HEK293 (cell line): ENCODE results near the gene TMEM158.

Experiments used
- CTCF ChIA-PET: fragments of 350-600 bp; formaldehyde crosslinking; extraction: SDS; loops from one replicate; lab custom pipeline; 2021; ENCODE audit warnings: antibody characterized with exemption; lab: Yijun Ruan, JAX
- POLR2A ChIA-PET: fragments of 300-600 bp; formaldehyde crosslinking; extraction: SDS; loops from one replicate; lab custom pipeline; 2020; ENCODE audit warnings: antibody characterized with exemption, inconsistent platforms; lab: Yijun Ruan, JAX
- H3K27ac ChIP-seq: fragments of 200-500 bp; sonication (Bioruptor generic); 2 replicates; pipeline ENCODE4 v1.5.1; 2014; ENCODE audit warnings: low read depth, low read length, control low read depth, inconsistent platforms; ENCODE audit errors: extremely low read depth
- H3K36me3 ChIP-seq, 2 experiments: fragments of 200-500 bp in 1 of 2; sonication (Bioruptor generic) in 1 of 2; 1 replicate in 1 of 2; 2 replicates in 1 of 2; pipeline ENCODE4 v1.5.1; 2014 to 2017; ENCODE audit warnings: inconsistent platforms in 2 of 2, low read length in 2 of 2; ENCODE audit not compliant: control insufficient read depth in 2 of 2, insufficient read depth in 1 of 2
- H3K4me1 ChIP-seq: fragments of 200-500 bp; sonication (Bioruptor generic); 2 replicates; pipeline ENCODE4 v1.5.1; 2014; ENCODE audit warnings: mild to moderate bottlenecking, low read length, inconsistent platforms; ENCODE audit not compliant: control insufficient read depth, insufficient read depth
- H3K4me3 ChIP-seq: 2 replicates; pipeline ENCODE4 v1.5.1; 2011; ENCODE audit warnings: low read depth, mild to moderate bottlenecking, control low read depth, low read length, moderate library complexity
- H3K9me3 ChIP-seq: fragments of 200-500 bp; sonication (Bioruptor generic); 2 replicates; pipeline ENCODE4 v1.5.1; 2014; ENCODE audit warnings: low read depth, low read length, inconsistent platforms; ENCODE audit not compliant: control insufficient read depth, insufficient read depth
- FEZF1 ChIP-seq: fragments of 450-650 bp; formaldehyde crosslinking; IDR thresholded peaks from 2 replicates; pipeline ENCODE4 v1.5.1; 2016; ENCODE audit warnings: missing biosample characterization, missing genetic modification characterization
- GLIS1 ChIP-seq: fragments of 450-650 bp; formaldehyde crosslinking; IDR thresholded peaks from 2 replicates; pipeline ENCODE4 v1.5.1; 2016; ENCODE audit warnings: missing biosample characterization, missing genetic modification characterization
- KLF10 ChIP-seq: fragments of 450-650 bp; IDR thresholded peaks from 2 replicates; pipeline ENCODE4 v1.5.1; 2018; ENCODE audit warnings: missing biosample characterization, mild to moderate bottlenecking, missing genetic modification characterization
- ZBTB20 ChIP-seq: fragments of 450-650 bp; formaldehyde crosslinking; IDR thresholded peaks from 2 replicates; pipeline ENCODE4 v1.5.1; 2016; ENCODE audit warnings: missing biosample characterization, missing genetic modification characterization
- ZNF202 ChIP-seq: fragments of 450-650 bp; formaldehyde crosslinking; IDR thresholded peaks from 2 replicates; pipeline ENCODE4 v1.5.1; 2016; ENCODE audit warnings: missing biosample characterization, missing genetic modification characterization, borderline replicate concordance
- ZNF335 ChIP-seq: fragments of 450-650 bp; formaldehyde crosslinking; conservative IDR thresholded peaks from 2 replicates; pipeline ENCODE4 v1.5.1; 2016; ENCODE audit warnings: missing biosample characterization, missing genetic modification characterization
- ZNF341 ChIP-seq: fragments of 450-650 bp; formaldehyde crosslinking; IDR thresholded peaks from 2 replicates; pipeline ENCODE4; 2016; ENCODE audit warnings: low read depth, missing biosample characterization, missing genetic modification characterization
- ZNF48 ChIP-seq: fragments of 450-650 bp; formaldehyde crosslinking; IDR thresholded peaks from 2 replicates; pipeline ENCODE4 v1.5.1; 2016; ENCODE audit warnings: missing biosample characterization, missing genetic modification characterization
- ZNF488 ChIP-seq: fragments of 450-650 bp; formaldehyde crosslinking; IDR thresholded peaks from 2 replicates; pipeline ENCODE4 v1.5.1; 2016; ENCODE audit warnings: missing biosample characterization, missing genetic modification characterization
- ZNF629 ChIP-seq: fragments of 450-650 bp; formaldehyde crosslinking; IDR thresholded peaks from 2 replicates; pipeline ENCODE4 v1.5.1; 2017; ENCODE audit warnings: missing biosample characterization, missing genetic modification characterization
- ZNF639 ChIP-seq: fragments of 450-650 bp; formaldehyde crosslinking; IDR thresholded peaks from 2 replicates; pipeline ENCODE4 v1.5.1; 2016; ENCODE audit warnings: missing biosample characterization, missing genetic modification characterization
- ZNF701 ChIP-seq: fragments of 450-650 bp; formaldehyde crosslinking; IDR thresholded peaks from 2 replicates; pipeline ENCODE4 v1.5.1; 2016; ENCODE audit warnings: missing biosample characterization, missing genetic modification characterization
- ZSCAN18 ChIP-seq: fragments of 450-650 bp; formaldehyde crosslinking; IDR thresholded peaks from 2 replicates; pipeline ENCODE4 v1.5.1; 2016; ENCODE audit warnings: missing biosample characterization, missing genetic modification characterization
- TF ChIP-seq, protein P1 (sequence below): fragments of 450-650 bp; IDR thresholded peaks from 2 replicates; pipeline ENCODE4 v1.5.1; 2018; ENCODE audit warnings: missing biosample characterization, missing genetic modification characterization
- TF ChIP-seq, protein P2 (sequence below): fragments of 450-650 bp; formaldehyde crosslinking; IDR thresholded peaks from 2 replicates; pipeline ENCODE4 v1.5.1; 2017; ENCODE audit warnings: missing biosample characterization, missing genetic modification characterization
- TF ChIP-seq, protein P3 (sequence below): fragments of 450-650 bp; formaldehyde crosslinking; conservative IDR thresholded peaks from 2 replicates; pipeline ENCODE4 v1.5.1; 2016; ENCODE audit warnings: low read depth, missing biosample characterization, missing genetic modification characterization
- TF ChIP-seq, protein P4 (sequence below): fragments of 450-650 bp; formaldehyde crosslinking; IDR thresholded peaks from 2 replicates; pipeline ENCODE4 v1.5.1; 2016; ENCODE audit warnings: missing biosample characterization, missing genetic modification characterization
- TF ChIP-seq, protein P5 (sequence below): fragments of 450-650 bp; IDR thresholded peaks from 2 replicates; pipeline ENCODE4 v1.5.1; 2018; ENCODE audit warnings: missing biosample characterization, mild to moderate bottlenecking, missing genetic modification characterization
- TF ChIP-seq, protein P6 (sequence below): IDR thresholded peaks from 2 replicates; pipeline ENCODE4 v1.6.1; 2011; ENCODE audit warnings: mild to moderate bottlenecking, low read depth, low read length, borderline replicate concordance

The TMEM158 gene

GRCh38 chr3:45178183-45179023, 47.7 kb downstream of the TMEM158 start:
- ChIA-PET POLR2A (interaction anchor here (0.6 kb wide), 3 partner anchors 15 to 547 kb away, joined by 3 to 4 read pairs (median 3); no protein-coding TSS in a partner anchor), CTCF (interaction anchor here (0.7 to 1.3 kb wide), 2 partner anchors 9 to 32 kb away, joined by 3 read pairs; no protein-coding TSS in a partner anchor)
- no peak overlapping the region; the same call in 1 of the 2 replicates for H3K27ac ChIP-seq
- TF ChIP-seq, protein P1, sequence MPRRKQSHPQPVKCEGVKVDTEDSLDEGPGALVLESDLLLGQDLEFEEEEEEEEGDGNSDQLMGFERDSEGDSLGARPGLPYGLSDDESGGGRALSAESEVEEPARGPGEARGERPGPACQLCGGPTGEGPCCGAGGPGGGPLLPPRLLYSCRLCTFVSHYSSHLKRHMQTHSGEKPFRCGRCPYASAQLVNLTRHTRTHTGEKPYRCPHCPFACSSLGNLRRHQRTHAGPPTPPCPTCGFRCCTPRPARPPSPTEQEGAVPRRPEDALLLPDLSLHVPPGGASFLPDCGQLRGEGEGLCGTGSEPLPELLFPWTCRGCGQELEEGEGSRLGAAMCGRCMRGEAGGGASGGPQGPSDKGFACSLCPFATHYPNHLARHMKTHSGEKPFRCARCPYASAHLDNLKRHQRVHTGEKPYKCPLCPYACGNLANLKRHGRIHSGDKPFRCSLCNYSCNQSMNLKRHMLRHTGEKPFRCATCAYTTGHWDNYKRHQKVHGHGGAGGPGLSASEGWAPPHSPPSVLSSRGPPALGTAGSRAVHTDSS (tag by site-specific recombination), result no peak
- TF ChIP-seq ZNF701 (tag by site-specific recombination), result no peak
- peak; percentile 43; the same call in 1 of the 2 replicates for TF ChIP-seq FEZF1 (tag by site-specific recombination)
- TF ChIP-seq, protein P2, sequence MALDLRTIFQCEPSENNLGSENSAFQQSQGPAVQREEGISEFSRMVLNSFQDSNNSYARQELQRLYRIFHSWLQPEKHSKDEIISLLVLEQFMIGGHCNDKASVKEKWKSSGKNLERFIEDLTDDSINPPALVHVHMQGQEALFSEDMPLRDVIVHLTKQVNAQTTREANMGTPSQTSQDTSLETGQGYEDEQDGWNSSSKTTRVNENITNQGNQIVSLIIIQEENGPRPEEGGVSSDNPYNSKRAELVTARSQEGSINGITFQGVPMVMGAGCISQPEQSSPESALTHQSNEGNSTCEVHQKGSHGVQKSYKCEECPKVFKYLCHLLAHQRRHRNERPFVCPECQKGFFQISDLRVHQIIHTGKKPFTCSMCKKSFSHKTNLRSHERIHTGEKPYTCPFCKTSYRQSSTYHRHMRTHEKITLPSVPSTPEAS (tag by site-specific recombination), result no peak
- no peak for TF ChIP-seq ZNF48
- TF ChIP-seq, protein P3, sequence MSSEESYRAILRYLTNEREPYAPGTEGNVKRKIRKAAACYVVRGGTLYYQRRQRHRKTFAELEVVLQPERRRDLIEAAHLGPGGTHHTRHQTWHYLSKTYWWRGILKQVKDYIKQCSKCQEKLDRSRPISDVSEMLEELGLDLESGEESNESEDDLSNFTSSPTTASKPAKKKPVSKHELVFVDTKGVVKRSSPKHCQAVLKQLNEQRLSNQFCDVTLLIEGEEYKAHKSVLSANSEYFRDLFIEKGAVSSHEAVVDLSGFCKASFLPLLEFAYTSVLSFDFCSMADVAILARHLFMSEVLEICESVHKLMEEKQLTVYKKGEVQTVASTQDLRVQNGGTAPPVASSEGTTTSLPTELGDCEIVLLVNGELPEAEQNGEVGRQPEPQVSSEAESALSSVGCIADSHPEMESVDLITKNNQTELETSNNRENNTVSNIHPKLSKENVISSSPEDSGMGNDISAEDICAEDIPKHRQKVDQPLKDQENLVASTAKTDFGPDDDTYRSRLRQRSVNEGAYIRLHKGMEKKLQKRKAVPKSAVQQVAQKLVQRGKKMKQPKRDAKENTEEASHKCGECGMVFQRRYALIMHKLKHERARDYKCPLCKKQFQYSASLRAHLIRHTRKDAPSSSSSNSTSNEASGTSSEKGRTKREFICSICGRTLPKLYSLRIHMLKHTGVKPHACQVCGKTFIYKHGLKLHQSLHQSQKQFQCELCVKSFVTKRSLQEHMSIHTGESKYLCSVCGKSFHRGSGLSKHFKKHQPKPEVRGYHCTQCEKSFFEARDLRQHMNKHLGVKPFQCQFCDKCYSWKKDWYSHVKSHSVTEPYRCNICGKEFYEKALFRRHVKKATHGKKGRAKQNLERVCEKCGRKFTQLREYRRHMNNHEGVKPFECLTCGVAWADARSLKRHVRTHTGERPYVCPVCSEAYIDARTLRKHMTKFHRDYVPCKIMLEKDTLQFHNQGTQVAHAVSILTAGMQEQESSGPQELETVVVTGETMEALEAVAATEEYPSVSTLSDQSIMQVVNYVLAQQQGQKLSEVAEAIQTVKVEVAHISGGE (tag by site-specific recombination), result no peak
- TF ChIP-seq ZNF488 (tag by site-specific recombination), result no peak
- TF ChIP-seq, protein P4, sequence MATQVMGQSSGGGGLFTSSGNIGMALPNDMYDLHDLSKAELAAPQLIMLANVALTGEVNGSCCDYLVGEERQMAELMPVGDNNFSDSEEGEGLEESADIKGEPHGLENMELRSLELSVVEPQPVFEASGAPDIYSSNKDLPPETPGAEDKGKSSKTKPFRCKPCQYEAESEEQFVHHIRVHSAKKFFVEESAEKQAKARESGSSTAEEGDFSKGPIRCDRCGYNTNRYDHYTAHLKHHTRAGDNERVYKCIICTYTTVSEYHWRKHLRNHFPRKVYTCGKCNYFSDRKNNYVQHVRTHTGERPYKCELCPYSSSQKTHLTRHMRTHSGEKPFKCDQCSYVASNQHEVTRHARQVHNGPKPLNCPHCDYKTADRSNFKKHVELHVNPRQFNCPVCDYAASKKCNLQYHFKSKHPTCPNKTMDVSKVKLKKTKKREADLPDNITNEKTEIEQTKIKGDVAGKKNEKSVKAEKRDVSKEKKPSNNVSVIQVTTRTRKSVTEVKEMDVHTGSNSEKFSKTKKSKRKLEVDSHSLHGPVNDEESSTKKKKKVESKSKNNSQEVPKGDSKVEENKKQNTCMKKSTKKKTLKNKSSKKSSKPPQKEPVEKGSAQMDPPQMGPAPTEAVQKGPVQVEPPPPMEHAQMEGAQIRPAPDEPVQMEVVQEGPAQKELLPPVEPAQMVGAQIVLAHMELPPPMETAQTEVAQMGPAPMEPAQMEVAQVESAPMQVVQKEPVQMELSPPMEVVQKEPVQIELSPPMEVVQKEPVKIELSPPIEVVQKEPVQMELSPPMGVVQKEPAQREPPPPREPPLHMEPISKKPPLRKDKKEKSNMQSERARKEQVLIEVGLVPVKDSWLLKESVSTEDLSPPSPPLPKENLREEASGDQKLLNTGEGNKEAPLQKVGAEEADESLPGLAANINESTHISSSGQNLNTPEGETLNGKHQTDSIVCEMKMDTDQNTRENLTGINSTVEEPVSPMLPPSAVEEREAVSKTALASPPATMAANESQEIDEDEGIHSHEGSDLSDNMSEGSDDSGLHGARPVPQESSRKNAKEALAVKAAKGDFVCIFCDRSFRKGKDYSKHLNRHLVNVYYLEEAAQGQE, result no peak
- no peak for TF ChIP-seq KLF10 (tag by site-specific recombination)
- TF ChIP-seq ZSCAN18, result no peak
- TF ChIP-seq ZNF341 (tag by site-specific recombination), result peak; percentile 18; the same call in 1 of the 2 replicates
- no peak for TF ChIP-seq ZNF639
- no peak for TF ChIP-seq ZNF202
- TF ChIP-seq, protein P5, sequence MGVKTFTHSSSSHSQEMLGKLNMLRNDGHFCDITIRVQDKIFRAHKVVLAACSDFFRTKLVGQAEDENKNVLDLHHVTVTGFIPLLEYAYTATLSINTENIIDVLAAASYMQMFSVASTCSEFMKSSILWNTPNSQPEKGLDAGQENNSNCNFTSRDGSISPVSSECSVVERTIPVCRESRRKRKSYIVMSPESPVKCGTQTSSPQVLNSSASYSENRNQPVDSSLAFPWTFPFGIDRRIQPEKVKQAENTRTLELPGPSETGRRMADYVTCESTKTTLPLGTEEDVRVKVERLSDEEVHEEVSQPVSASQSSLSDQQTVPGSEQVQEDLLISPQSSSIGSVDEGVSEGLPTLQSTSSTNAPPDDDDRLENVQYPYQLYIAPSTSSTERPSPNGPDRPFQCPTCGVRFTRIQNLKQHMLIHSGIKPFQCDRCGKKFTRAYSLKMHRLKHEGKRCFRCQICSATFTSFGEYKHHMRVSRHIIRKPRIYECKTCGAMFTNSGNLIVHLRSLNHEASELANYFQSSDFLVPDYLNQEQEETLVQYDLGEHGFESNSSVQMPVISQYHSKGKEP (tag by site-specific recombination), result no peak
- TF ChIP-seq, protein P6, sequence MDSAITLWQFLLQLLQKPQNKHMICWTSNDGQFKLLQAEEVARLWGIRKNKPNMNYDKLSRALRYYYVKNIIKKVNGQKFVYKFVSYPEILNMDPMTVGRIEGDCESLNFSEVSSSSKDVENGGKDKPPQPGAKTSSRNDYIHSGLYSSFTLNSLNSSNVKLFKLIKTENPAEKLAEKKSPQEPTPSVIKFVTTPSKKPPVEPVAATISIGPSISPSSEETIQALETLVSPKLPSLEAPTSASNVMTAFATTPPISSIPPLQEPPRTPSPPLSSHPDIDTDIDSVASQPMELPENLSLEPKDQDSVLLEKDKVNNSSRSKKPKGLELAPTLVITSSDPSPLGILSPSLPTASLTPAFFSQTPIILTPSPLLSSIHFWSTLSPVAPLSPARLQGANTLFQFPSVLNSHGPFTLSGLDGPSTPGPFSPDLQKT, result no peak
- peak; percentile 65 for TF ChIP-seq ZNF335 (tag by site-specific recombination)
- peak; percentile 98 for TF ChIP-seq GLIS1 (tag by site-specific recombination)
- TF ChIP-seq ZNF629 (tag by site-specific recombination), result peak; percentile 48
- no peak; the same call in 1 of the 2 replicates for TF ChIP-seq ZBTB20 (tag by site-specific recombination)

More at GRCh38 chr3:45178183-45179023, 47.7 kb downstream of the TMEM158 start:
- no peaks in the 10 kb centered on the region for H3K36me3 ChIP-seq
- H3K4me1 ChIP-seq, result no peaks in the 10 kb centered on the region
- H3K4me3 ChIP-seq, result no peak overlapping the region
- H3K9me3 ChIP-seq, result no peaks in the 10 kb centered on the region
